Measurements from ENCODE around the gene KLK11. TPM values are rescaled to one million over a fixed set of nuclear protein-coding genes. Genes with fewer than 3 reads are reported as not detected.

The KLK11 gene
- total RNA-seq, 1 donor from 2014 or later = not detected

- TF ChIP-seq CTCF (IDR thresholded peaks at IDR 0.05) = no peak
- H3K36me3 Mint-ChIP-seq (ENCODE audit: unreplicated experiment) = no peaks in the 10 kb centered on the region
- H3K4me3 Mint-ChIP-seq (ENCODE audit: unreplicated experiment) = no peak overlapping the region
- DNase-seq (ENCODE audit: extremely low spot score, unreplicated experiment) = no peak
- H3K4me1 Mint-ChIP-seq (ENCODE audit: unreplicated experiment) = no peaks in the 10 kb centered on the region
- H3K9me3 Mint-ChIP-seq (ENCODE audit: unreplicated experiment) = no peaks in the 10 kb centered on the region
- H3K27me3 Mint-ChIP-seq (ENCODE audit: unreplicated experiment) = no peaks in the 10 kb centered on the region
- no peak overlapping the region for H3K27ac Mint-ChIP-seq (ENCODE audit: unreplicated experiment)
Observed at GRCh38 chr19:50981587-50982146, 44.7 kb downstream of the KLK11 start.

GRCh38 chr19:50980208-50980607 lies 46.2 kb downstream of the KLK11 start:
- Mint-ChIP-seq H3K4me3 (ENCODE audit: unreplicated experiment) (no peak overlapping the region), H3K36me3 (ENCODE audit: unreplicated experiment) (no peaks in the 10 kb centered on the region), H3K27ac (ENCODE audit: unreplicated experiment) (no peak overlapping the region), H3K27me3 (ENCODE audit: unreplicated experiment) (no peaks in the 10 kb centered on the region), H3K9me3 (ENCODE audit: unreplicated experiment) (no peaks in the 10 kb centered on the region), H3K4me1 (ENCODE audit: unreplicated experiment) (no peaks in the 10 kb centered on the region)
- DNase-seq (ENCODE audit: extremely low spot score, unreplicated experiment) = no peak
- no peak for TF ChIP-seq CTCF (IDR thresholded peaks at IDR 0.05)

- no peaks in the 10 kb centered on the region for H3K27me3 Mint-ChIP-seq (ENCODE audit: unreplicated experiment)
- H3K9me3 Mint-ChIP-seq (ENCODE audit: unreplicated experiment) = no peaks in the 10 kb centered on the region
- H3K4me3 Mint-ChIP-seq (ENCODE audit: unreplicated experiment) = no peak overlapping the region
- no peak overlapping the region for H3K27ac Mint-ChIP-seq (ENCODE audit: unreplicated experiment)
- no peak for DNase-seq (ENCODE audit: extremely low spot score, unreplicated experiment)
- TF ChIP-seq CTCF (IDR thresholded peaks at IDR 0.05) = no peak
- no peaks in the 10 kb centered on the region for H3K36me3 Mint-ChIP-seq (ENCODE audit: unreplicated experiment)
- no peaks in the 10 kb centered on the region for H3K4me1 Mint-ChIP-seq (ENCODE audit: unreplicated experiment)
Observed at GRCh38 chr19:50979758-50980157, 46.7 kb downstream of the KLK11 start.

GRCh38 chr19:50978772-50979390 lies 47.5 kb downstream of the KLK11 start:
- no peak overlapping the region for H3K27ac Mint-ChIP-seq (ENCODE audit: unreplicated experiment)
- DNase-seq (ENCODE audit: extremely low spot score, unreplicated experiment) = no peak
- no peaks in the 10 kb centered on the region for H3K9me3 Mint-ChIP-seq (ENCODE audit: unreplicated experiment)
- H3K4me1 Mint-ChIP-seq (ENCODE audit: unreplicated experiment) = no peaks in the 10 kb centered on the region
- H3K4me3 Mint-ChIP-seq (ENCODE audit: unreplicated experiment) = no peak overlapping the region
- no peaks in the 10 kb centered on the region for H3K27me3 Mint-ChIP-seq (ENCODE audit: unreplicated experiment)
- no peaks in the 10 kb centered on the region for H3K36me3 Mint-ChIP-seq (ENCODE audit: unreplicated experiment)
- TF ChIP-seq CTCF (IDR thresholded peaks at IDR 0.05) = no peak

GRCh38 chr19:50977626-50978025 lies 48.8 kb downstream of the KLK11 start:
- Mint-ChIP-seq H3K27me3 (ENCODE audit: unreplicated experiment) (no peaks in the 10 kb centered on the region), H3K4me1 (ENCODE audit: unreplicated experiment) (no peaks in the 10 kb centered on the region), H3K36me3 (ENCODE audit: unreplicated experiment) (no peaks in the 10 kb centered on the region), H3K4me3 (ENCODE audit: unreplicated experiment) (no peak overlapping the region), H3K27ac (ENCODE audit: unreplicated experiment) (no peak overlapping the region), H3K9me3 (ENCODE audit: unreplicated experiment) (no peaks in the 10 kb centered on the region)
- DNase-seq (ENCODE audit: extremely low spot score, unreplicated experiment) = no peak
- TF ChIP-seq CTCF (IDR thresholded peaks at IDR 0.05) = no peak

Measured in osteocyte (in vitro differentiated cells).